Tibial artery (tissue), 4 donors: ENCODE measurements around the gene SARS1.

Experiments used
- DNase-seq, 2 donors: peaks; one replicate each; pipeline ENCODE4 v3.0.0-alpha.2; 2019
- H3K27ac ChIP-seq, 2 donors: fragments of 200-600 bp; sonication (generic) in 1 of 2; 1 replicate in 1 of 2; 2 replicates in 1 of 2; pipeline ENCODE4 v1.5.1; 2018 to 2019; ENCODE audit warnings: mild to moderate bottlenecking in 1 of 2
- H3K27me3 ChIP-seq, 2 donors: fragments of 200-600 bp; sonication (generic) in 1 of 2; one replicate each; pipeline versions ENCODE4 v1.5.1 to v1.6.0; 2016 to 2019
- H3K36me3 ChIP-seq, 3 donors: fragments of 200-600 bp; sonication (generic) in 2 of 3; one replicate each; pipeline ENCODE4 v1.5.1; 2016 to 2019; ENCODE audit warnings: mild to moderate bottlenecking in 2 of 3
- H3K4me1 ChIP-seq, 4 donors: fragments of 200-600 bp; sonication (generic) in 2 of 4; 1 replicate in 3 of 4; 2 replicates in 1 of 4; pipeline ENCODE4 v1.5.1; 2016 to 2019
- H3K4me3 ChIP-seq, 2 donors: fragments of 200-600 bp; sonication (generic) in 1 of 2; 1 replicate in 1 of 2; 2 replicates in 1 of 2; pipeline ENCODE4 v1.5.1; 2018 to 2019; ENCODE audit warnings: mild to moderate bottlenecking in 2 of 2
- H3K9me3 ChIP-seq, 3 donors: fragments of 200-600 bp; sonication (generic) in 1 of 3; one replicate each; pipeline ENCODE4 v1.5.1; 2016 to 2019
- intact Hi-C: fragments of 100-400 bp; cut with DNase I; formaldehyde crosslinking; loops from one replicate; pipeline ENCODE4 v1.15.0; 2023; ENCODE audit warnings: low total_unique reads
- TF ChIP-seq, protein P1 (sequence below), 2 experiments: fragments of 200-600 bp in 1 of 2; fragments of 450-650 bp in 1 of 2; IDR thresholded peaks; one replicate each; pipeline ENCODE4 v1.5.1; 2017 to 2019; ENCODE audit warnings: antibody characterized with exemption in 2 of 2, mild to moderate bottlenecking in 1 of 2, moderate library complexity in 1 of 2

Gene SARS1

GRCh38 chr1:109274533-109275476 lies 61.1 kb downstream of the SARS1 start:
- Histone ChIP-seq H3K4me3 (no peak overlapping the region), H3K36me3 (peaks cover 0 to 27% (median 0%) of the 10 kb centered on the region in 3 donors), H3K27me3 (no peaks in the 10 kb centered on the region), H3K27ac (no peak overlapping the region), H3K4me1 (peaks cover 0 to 12% (median 9%) of the 10 kb centered on the region in 4 donors), H3K9me3 (no peaks in the 10 kb centered on the region)
- DNase-seq = peak in 1 of 2 donors; percentile 61
- TF ChIP-seq, protein P1, sequence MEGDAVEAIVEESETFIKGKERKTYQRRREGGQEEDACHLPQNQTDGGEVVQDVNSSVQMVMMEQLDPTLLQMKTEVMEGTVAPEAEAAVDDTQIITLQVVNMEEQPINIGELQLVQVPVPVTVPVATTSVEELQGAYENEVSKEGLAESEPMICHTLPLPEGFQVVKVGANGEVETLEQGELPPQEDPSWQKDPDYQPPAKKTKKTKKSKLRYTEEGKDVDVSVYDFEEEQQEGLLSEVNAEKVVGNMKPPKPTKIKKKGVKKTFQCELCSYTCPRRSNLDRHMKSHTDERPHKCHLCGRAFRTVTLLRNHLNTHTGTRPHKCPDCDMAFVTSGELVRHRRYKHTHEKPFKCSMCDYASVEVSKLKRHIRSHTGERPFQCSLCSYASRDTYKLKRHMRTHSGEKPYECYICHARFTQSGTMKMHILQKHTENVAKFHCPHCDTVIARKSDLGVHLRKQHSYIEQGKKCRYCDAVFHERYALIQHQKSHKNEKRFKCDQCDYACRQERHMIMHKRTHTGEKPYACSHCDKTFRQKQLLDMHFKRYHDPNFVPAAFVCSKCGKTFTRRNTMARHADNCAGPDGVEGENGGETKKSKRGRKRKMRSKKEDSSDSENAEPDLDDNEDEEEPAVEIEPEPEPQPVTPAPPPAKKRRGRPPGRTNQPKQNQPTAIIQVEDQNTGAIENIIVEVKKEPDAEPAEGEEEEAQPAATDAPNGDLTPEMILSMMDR (IDR thresholded peaks at IDR 0.05) = no peak
- intact Hi-C loops = no loop called here

GRCh38 chr1:109275706-109276345 lies 62.1 kb downstream of the SARS1 start:
- H3K9me3 ChIP-seq = no peaks in the 10 kb centered on the region
- intact Hi-C loops = loop anchor here (2.0 kb wide), 1 partner anchor 123 kb away; no protein-coding TSS in a partner anchor
- H3K36me3 ChIP-seq = peaks cover 0 to 17% (median 0%) of the 10 kb centered on the region in 3 donors
- H3K4me1 ChIP-seq = peaks cover 0 to 12% (median 9%) of the 10 kb centered on the region in 4 donors
- TF ChIP-seq, protein P1 (IDR thresholded peaks at IDR 0.05) = no peak
- H3K27ac ChIP-seq = no peak overlapping the region
- H3K4me3 ChIP-seq = no peak overlapping the region
- DNase-seq = no peak
- no peaks in the 10 kb centered on the region for H3K27me3 ChIP-seq

DNA sequence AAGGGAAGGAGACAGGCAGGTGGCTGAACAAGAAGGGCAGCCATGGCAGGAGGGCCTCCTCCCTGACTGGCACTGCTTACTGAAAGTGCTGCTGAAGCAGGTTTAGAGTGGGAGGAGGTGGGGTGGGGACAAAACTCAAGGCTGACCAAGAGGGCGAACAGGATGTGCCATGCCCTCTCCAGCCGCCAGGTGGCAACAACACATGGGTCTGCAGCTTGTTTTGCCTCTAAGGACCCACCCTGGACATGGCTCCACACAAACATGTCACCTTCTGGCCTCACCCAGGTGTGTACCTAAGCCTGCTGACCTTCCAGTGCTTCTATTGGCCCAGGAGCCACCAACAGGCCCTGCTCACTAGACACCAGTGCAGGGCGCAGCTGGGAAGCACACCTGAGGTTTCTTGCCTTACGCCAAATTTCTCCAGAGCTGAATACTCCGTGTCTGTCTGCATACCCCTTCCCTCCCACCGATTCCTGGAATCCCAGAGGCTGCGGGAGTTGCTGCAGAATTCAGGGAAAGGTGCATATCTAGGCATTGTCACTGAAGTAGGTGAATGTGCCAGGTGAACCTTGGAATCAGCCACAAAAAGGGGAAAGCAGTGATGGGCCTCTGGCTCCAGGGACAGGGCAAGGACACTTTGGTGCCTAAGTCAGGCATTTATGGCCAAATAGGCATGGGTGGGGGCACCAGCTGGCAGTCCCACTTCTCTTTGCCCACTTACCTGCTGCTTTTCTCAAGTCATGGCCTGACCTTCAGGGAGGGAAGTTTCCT lies 63.9 kb downstream of the SARS1 start:
- H3K27me3 ChIP-seq = no peaks in the 10 kb centered on the region
- DNase-seq = peak; percentile 74 to 84
- no peaks in the 10 kb centered on the region for H3K9me3 ChIP-seq
- TF ChIP-seq, protein P1 (IDR thresholded peaks at IDR 0.05) = peak; percentile 89 to 91
- peaks cover 0 to 23% (median 21%) of the 10 kb centered on the region in 4 donors for H3K4me1 ChIP-seq
- H3K27ac ChIP-seq = peak overlapping the region in 1 of 2 donors; percentile 35
- intact Hi-C loops = loop anchor here (2.0 kb wide), 1 partner anchor 121 kb away; no protein-coding TSS in a partner anchor
- peaks cover 0 to 1% (median 0%) of the 10 kb centered on the region in 3 donors for H3K36me3 ChIP-seq
- H3K4me3 ChIP-seq = no peak overlapping the region

DNA sequence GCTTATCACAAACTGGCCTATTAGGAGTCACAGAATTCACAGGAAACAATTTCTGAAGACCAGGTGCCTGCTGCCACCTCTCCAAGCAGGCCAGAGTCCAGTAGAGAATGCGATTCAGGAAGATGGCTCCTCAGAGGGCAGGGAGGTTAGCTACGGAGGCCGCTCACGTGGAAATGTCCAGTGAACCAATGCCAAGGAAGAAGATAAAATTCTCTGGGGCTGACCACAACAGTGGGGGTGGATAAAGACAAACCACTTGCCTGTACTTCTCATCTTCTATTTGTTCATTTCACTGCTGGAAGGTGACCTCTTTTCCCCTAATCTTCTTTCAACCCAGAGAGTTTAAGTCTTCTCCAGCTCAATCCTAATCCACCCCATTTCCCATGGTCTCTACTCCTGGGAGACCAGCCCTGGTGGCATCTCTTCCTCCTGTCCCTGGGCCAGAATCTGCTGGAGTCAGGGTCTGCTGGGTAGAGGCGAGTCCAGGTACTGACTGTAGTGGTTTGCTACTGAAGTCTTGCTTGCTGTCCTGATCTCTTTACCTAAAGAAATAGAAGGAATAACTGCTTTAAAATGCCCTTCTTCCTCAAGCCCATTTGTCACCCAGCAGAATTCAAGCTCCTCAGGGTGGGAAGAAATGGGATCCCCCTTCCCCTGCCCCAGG lies 66.0 kb downstream of the SARS1 start:
- H3K4me1 ChIP-seq = peaks cover 0 to 32% (median 26%) of the 10 kb centered on the region in 4 donors
- DNase-seq = no peak
- TF ChIP-seq, protein P1 (IDR thresholded peaks at IDR 0.05) = no peak
- no peaks in the 10 kb centered on the region for H3K36me3 ChIP-seq
- H3K27ac ChIP-seq = no peak overlapping the region
- no peak overlapping the region for H3K4me3 ChIP-seq
- H3K9me3 ChIP-seq = no peaks in the 10 kb centered on the region
- intact Hi-C loops = loop anchor here (10.0 kb wide), 2 partner anchors 75 to 1125 kb away; no protein-coding TSS in a partner anchor
- no peaks in the 10 kb centered on the region for H3K27me3 ChIP-seq
